Nucleus accumbens (tissue), 56 donors: ENCODE results near the gene CEND1.

Experiments used
- DNase-seq, 56 donors: peaks; one replicate each; lab custom pipeline; 2025; lab: John Stamatoyannopoulos, UW

Gene CEND1

GRCh38 chr11:786235-787083 lies 3.4 kb downstream of the CEND1 start:
- peak in 1 of 56 donors; percentile 30 for DNase-seq

- peak in 51 of 56 donors; percentile 23 to 88 (median 65) for DNase-seq
Measured at GRCh38 chr11:783581-784015, 6.3 kb downstream of the CEND1 start.

GRCh38 chr11:782264-783174 lies 7.4 kb downstream of the CEND1 start:
- DNase-seq: no peak

GRCh38 chr11:779955-780532 lies 9.8 kb downstream of the CEND1 start:
- no peak for DNase-seq

- DNase-seq: no peak
Measured at GRCh38 chr11:778976-779954, 10.6 kb downstream of the CEND1 start.

GRCh38 chr11:777288-778255 lies 12.3 kb downstream of the CEND1 start, which contains the start of gene GATD1:
Gene GATD1, minus strand, starts transcription at chr11:777487. Its CDS starts 25 bp downstream, at chr11:777462.
- peak in 53 of 56 donors; percentile 56 to 93 (median 82) for DNase-seq

GRCh38 chr11:776561-777287 lies 13.2 kb downstream of the CEND1 start:
- no peak for DNase-seq

GRCh38 chr11:776263-776560 lies 13.7 kb downstream of the CEND1 start:
- no peak for DNase-seq

- DNase-seq: no peak
Measured at GRCh38 chr11:774873-775592, 14.9 kb downstream of the CEND1 start.

- no peak for DNase-seq
Measured at GRCh38 chr11:773830-774229, 16.1 kb downstream of the CEND1 start.

- DNase-seq: no peak
Measured at GRCh38 chr11:773425-773824, 16.5 kb downstream of the CEND1 start.

GRCh38 chr11:772429-773390 lies 17.2 kb downstream of the CEND1 start:
- DNase-seq: peak in 55 of 56 donors; percentile 40 to 98 (median 89)

- DNase-seq: no peak
Measured at GRCh38 chr11:771617-772204, 18.2 kb downstream of the CEND1 start.

GRCh38 chr11:770642-771616 lies 19.0 kb downstream of the CEND1 start:
- DNase-seq: no peak
